Activated T-cell treated with anti-CD3 and anti-CD28 coated beads for 4 hours (primary cell): ENCODE measurements around the gene PROKR1.

Source experiments
- DNase-seq: peaks from one replicate; pipeline ENCODE4 v3.0.0-alpha.2; 2020

PROKR1 gene

DNA sequence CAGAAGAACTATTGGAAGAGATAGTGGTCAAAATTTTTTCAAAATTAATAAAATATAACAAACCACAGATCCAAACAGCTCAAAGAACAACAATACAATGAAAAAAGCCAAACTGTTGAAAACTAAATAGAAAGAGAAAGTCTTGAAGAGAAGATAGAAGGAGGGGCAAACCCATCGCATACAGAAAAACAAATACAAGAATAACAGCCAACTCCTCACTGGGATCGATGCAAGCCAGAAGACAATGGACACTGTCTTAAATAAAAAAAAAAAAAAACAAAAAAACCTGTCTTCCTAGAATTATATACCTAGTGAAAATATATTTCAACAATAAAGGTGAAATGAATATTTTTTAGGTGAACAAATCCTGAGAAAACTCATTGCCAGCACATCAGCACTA lies 57.2 kb downstream of the PROKR1 start:
- DNase-seq, result no peak

DNA sequence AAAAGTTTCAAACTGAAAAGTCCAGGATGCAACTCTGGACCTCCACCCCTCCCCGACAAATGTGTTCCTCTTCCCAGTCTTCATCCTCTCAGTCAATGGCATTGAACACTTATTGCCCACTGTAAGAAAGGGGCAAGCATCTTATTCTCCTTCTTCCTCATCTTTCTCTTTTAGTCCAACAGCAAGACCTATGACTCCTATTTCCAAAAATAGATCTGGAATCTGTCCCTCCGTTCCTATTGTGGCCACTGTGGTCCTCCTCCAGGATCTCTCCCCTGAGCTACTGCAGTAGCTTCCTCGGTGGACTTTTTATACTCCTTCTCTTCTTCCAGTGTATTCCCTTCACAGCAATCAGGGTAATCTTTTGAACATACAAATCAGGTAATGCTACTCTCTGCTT lies 63.3 kb downstream of the PROKR1 start:
- DNase-seq, result no peak
